Measurements from ENCODE around the gene ENPEP.

GRCh38 chr4:110533940-110534339, 58.0 kb downstream of the ENPEP start:
- TF ChIP-seq ATF2 (CRISPR knock-in tag; IDR thresholded peaks at IDR 0.05) (no peak), GABPA (IDR thresholded peaks at IDR 0.05; ENCODE audit: low read depth, low read length) (no peak), GABPA (CRISPR knock-in tag; IDR thresholded peaks at IDR 0.05; ENCODE audit: low read depth) (peak; percentile 59), PAX8 (CRISPR knock-in tag; IDR thresholded peaks at IDR 0.05; ENCODE audit: borderline replicate concordance) (no peak), CTCF (CRISPR knock-in tag; IDR thresholded peaks at IDR 0.05) (no peak), MTA1 (CRISPR knock-in tag; IDR thresholded peaks at IDR 0.05; ENCODE audit: borderline replicate concordance) (no peak), REST (IDR thresholded peaks at IDR 0.05; ENCODE audit: borderline replicate concordance in 1 of 2, low read depth in 1 of 2, low read length in 2 of 2) (no peak)

All from HepG2 (cell line).